ENCODE data around the gene ATG13.

GRCh38 chr11:46665356-46665755 is 48.0 kb downstream of the ATG13 start:
- no peak for TF ChIP-seq SP1 (IDR thresholded peaks at IDR 0.05; ENCODE audit: low read depth, low read length)
- TF ChIP-seq POLR2A (IDR thresholded peaks at IDR 0.05; ENCODE audit: control extremely low read depth in 1 of 2, low read depth in 2 of 2, low read length in 2 of 2), result no peak
- TF ChIP-seq RFX5 (IDR thresholded peaks at IDR 0.05; ENCODE audit: borderline replicate concordance, low read depth, low read length), result no peak
- no peak for TF ChIP-seq CTCF (IDR thresholded peaks at IDR 0.05; ENCODE audit: control extremely low read depth in 1 of 3, insufficient read depth in 1 of 3, low read depth in 1 of 3, low read length in 3 of 3)
- no peak for TF ChIP-seq GABPA (IDR thresholded peaks at IDR 0.05; ENCODE audit: borderline replicate concordance, insufficient read depth, low read length)
- TF ChIP-seq FOSL1 (IDR thresholded peaks at IDR 0.05; ENCODE audit: insufficient read depth, low read depth, low read length), result no peak
- no peak for TF ChIP-seq NRF1 (IDR thresholded peaks at IDR 0.05; ENCODE audit: low read depth, low read length)
- TF ChIP-seq CBX5 (IDR thresholded peaks at IDR 0.05; ENCODE audit: low read depth, low read length), result no peak
- TF ChIP-seq TEAD4 (IDR thresholded peaks at IDR 0.05; ENCODE audit: low read depth, low read length), result no peak
- TF ChIP-seq TBP (IDR thresholded peaks at IDR 0.05; ENCODE audit: low read depth, low read length), result no peak
- no peak for TF ChIP-seq TCF12 (IDR thresholded peaks at IDR 0.05; ENCODE audit: low read depth, low read length)
- TF ChIP-seq MAX (IDR thresholded peaks at IDR 0.05), result no peak

All from H1 (cell line).